Inflammatory macrophage treated with lipopolysaccharide for 4 hours (primary cell): ENCODE measurements around the gene PSMG4.
"Not testable (repeated sequence)": the region's sequence is repeated elsewhere in the genome, so short reads cannot be mapped to it uniquely, and the experiment has no call there.

Experiments
- DNase-seq: peaks from one replicate; pipeline ENCODE4 v3.0.0-alpha.2; 2020

The PSMG4 gene

GRCh38 chr6:3230900-3231246, 27.9 kb upstream of the PSMG4 start:
- DNase-seq, result no peak

DNA sequence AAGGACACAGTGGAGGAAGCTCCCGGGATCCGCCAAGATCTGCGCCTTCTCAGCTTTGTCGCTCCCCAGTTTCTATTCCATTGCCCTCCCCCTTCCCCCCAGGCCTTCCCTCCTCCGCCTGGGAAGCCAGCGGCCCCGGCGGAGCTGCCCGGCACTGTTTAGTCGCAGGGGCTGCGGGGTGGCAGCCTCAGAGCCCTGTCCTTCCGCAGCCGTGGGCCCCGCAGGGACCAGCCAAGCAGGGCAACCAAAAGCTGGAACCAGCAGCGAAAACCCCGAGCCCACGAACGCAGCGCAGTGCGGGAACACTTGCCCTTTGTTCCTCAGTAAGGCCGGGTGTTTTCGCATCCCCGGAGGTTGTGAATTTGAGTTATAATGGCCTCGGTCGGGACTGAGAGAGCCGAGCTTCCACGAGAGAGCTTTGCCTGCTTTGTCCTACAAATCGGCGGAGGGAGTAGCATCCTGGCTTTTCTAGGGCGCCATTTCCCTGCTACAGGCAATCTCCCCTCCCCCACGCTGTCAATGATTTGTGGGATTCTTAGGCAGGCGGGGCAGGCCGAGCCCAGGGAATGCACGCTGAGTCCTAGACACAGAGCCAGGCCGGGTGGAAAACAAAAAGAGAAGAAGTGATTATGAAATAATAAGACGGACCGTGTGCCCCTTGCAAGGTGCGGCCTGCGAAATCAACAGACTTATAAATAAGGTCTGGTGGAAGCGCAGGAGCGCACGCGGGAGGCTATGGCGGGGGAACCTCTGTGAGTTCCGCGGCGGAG, 27.3 kb upstream of the PSMG4 start:
- DNase-seq, result no peak

DNA sequence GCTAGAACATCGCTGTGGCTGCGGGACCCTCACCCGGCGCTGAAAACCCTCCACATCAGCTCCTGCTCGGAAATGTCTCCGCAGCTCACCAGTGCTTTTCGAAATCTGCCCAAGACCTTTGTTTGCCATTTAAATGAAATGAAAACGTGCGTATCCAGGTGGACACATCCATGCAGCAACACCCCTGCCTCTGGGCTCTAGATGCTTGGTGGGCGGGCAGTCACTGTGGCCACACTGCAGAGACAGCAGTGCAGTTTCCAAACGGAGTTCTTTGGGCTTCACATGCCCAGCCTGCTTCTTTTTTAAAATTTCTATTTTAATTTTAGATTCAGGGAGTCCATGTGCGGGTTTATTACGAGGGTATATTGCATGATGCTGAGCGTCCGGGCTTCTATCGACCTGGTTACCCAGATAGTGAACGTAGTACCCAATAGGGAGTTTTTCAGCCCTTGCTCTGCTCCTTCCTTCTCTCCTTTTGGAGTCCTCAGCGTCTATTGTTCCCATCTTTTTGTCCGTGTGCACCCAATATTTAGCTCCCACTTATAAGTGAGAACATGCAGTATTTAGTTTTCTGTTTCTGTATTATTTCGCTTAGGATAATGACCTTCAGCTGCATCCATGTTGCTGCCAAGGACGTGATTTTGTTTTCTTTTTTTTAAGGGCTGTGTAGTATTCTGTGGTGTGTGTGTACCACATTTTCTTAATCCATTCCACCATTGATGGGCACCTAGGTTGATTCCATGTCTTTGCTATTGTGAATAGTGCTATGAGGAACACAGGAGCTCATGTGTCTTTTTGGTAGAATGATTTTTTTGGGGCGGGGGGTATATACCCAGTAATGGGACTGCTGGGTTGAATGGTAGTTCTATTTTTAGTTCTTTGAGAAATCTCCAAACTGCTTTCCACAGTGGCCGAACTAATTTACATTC, 26.5 kb upstream of the PSMG4 start:
- DNase-seq, result no peak

DNA sequence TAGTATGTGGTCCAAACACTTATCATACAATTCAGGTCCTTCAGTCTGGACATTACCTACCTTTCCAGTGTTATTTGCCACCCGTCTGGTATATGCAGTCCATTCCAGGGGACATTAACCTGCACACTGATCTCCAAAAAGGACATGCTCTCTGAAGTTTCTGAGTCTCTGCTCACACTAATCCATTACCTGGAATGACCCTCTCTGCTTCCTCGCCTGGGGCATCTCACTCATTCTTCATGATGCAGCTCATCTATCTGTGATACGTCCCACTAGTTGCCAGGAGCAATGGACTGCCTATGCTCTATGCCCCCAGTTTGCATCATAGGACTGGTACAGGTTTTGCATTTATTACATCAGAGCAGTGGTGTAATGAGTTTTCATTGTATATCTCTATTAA, 25.4 kb upstream of the PSMG4 start:
- no peak for DNase-seq

- DNase-seq, result no peak
Observed at GRCh38 chr6:3233904-3234303, 24.8 kb upstream of the PSMG4 start.

DNA sequence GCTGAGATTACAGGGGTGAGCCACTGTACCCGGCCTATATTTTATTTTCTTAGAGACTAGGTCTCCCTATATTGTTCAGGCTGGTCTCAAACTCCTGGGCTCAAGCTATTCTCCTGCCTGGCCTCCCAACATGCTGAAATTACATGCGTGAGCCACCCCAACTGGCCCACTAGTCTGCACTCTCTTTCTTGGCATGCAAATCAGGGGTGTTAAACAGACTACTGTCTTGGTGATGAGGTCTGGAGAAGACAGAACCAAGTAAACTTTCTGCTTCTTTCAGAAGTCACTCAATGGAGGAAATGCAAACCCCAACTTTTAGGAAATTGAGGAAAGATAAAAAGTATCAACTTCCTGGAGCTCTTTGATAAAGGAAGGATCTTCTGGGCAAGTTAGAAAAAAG, 23.3 kb upstream of the PSMG4 start:
- no peak for DNase-seq

DNA sequence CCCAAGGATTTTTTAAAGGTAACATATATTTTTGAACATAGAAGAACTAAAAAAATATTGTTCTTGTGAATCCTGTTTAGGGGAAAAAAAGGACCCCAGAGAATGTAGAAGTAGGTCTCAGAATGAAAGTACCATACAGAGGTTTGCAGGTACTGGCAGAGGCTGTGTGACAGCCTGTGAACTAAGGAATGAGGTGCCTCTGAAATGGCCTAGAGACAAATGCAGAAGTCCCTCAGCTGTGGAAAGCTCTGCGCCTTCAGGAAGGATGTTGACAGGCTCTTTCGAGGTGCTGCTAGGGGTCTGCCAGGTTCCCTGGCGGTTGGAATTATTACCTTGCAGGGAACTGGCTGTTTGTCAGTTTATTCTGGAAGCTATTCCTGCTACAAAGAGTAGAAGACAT, 22.7 kb upstream of the PSMG4 start:
- DNase-seq, result no peak

DNA sequence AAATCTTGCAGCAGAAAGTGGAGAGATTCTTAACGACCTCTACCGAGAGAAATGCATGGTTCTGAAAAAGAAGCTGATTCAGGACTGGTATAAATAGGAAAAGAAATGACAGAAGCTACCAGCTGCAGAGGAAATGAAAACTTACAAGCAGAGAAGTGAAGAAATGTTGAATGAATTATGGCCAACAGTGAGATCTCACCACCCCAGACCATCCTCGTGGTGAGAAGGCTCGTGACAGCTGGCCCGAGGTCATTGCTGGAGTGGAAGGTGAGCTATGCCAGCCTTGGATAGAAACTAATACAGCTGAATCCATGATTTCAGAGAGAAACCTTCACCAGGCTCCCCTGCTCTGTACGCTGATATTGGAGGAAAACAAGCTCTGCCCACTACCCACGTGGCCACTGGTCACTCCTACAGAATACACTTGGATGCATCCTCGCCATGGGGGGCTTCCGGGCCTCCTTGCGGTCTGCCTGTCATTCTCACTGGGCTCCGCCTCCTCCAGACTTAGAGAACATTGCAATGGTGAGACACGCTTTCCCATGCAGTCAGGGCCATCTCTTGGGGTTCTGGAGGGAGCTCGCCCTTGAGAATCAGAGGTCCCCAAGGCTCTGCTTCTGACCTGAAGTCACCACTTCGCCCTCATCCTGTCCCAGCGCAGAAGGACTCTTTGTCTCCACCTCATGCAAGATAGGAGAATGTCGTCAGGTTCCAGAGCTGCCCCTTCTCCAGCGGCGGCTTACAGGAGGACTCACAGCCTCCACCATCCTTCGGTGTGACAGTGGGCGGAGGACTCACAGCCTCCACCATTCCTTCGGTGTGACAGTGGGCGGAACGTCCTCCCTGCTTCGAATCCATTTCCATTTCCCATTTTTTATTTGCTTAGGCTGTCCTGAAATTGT, 20.7 kb upstream of the PSMG4 start:
- DNase-seq, result peak; percentile 59

DNA sequence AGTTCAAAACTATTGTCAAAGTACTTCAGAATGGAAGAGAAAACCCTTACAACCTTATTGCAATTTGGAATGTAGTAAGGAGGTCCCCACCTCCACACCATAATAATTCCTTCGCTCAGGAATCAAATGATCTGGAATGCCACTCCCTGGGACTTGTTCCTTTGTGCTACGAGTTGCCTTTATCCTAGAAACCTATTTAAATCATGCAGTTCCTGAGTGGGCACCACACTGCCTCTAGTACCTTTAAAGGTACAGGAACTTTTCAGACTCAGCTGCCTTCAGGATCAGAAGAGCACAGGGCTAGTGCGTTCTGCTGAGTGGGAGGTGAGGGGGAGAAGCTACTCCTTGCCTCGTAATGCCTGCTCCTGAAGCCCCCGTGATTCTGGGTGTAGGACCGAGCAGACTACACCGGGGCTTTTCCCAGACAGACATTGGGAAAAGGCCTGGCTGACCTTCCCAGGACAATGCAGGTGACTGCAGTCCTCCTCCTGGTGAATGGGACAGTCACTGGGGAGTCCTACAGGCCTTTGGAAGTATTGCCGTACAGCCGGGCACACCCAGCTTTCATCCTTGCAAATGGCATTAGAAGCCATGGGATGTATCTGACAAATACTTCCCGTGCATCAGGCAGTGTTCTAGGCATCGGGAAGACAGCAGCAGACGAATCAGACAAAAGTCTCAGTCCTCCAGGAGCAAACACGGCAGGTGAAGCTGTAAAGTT, 19.5 kb upstream of the PSMG4 start:
- DNase-seq, result no peak

GRCh38 chr6:3240595-3240994, 18.2 kb upstream of the PSMG4 start:
- no peak for DNase-seq

- DNase-seq, result not testable (repeated sequence)
Observed at GRCh38 chr6:3241745-3242144, 17.0 kb upstream of the PSMG4 start.

GRCh38 chr6:3242768-3243167, 16.0 kb upstream of the PSMG4 start:
- no peak for DNase-seq

DNA sequence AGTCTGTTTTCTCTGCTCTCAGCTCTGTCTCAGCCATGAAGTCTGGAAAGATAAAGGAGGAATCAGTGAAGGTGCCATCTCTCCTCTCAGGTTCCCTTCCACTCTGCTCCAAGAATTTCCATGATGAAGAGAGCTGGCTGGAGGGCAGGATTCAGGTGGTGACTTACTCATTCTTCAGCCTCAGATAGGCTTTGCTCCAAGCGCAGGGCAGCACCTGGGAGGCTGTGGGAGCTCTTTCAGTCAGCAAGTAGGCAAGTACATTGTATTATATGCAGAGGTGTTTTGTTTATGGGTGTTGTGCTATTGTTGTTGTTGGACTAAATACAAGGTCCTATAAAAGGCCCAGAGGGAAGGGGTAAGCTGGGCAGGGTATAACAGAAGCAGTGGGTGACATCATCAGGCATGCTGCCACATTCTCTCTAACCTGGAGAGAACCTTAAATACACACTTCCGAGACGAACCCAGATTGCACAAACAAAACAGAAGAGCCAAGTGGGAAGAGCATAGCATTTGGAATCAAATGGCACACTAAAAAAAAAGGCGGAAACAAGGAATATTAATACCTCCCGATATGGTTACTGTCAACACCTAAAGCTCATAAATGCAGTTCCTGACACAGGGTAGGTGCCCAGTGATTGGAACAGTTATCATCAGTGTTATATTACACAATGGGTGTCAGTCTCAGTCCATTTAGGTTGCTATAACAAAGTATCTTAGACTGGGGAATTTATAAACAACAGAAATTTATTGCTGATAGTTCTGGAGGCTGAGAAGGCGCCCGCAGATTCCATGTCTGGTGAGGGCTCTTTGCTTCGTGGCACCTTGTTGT, 14.5 kb upstream of the PSMG4 start:
- DNase-seq, result no peak

DNA sequence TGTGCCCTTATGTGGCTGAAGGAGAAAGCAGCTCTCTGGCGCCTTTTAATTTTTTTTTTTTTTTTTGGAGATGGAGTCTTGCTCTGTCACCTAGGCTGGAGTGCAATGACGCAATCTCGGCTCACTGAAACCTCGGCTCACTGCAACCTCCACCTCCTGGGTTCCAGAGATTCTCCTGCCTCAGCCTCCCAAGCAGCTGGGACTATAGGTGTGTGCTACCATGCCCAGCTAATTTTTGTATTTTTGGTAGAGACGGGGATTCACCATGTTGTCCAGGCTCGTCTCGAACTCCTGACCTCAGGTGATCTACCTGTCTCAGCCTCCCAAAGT, 13.9 kb upstream of the PSMG4 start:
- DNase-seq, result not testable (repeated sequence)

DNA sequence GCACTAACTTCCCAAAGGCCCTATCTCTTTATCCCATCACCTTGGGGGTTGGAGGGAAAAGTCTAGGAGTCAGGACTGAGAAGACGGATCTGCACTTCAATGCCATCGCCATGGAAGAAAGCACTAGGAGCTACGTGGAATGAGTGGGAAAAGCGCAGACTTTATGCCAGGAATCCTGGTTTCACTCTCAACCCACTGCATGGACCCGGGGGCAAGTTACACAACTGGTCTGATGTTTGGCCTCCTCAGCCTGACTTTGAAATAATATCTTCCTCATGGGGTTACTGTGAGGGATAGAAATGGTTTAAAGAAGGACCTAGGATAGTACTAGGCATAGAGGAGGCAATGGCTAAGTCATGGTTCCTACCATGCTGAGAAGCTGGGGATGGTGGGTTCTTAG, 13.5 kb upstream of the PSMG4 start:
- DNase-seq, result no peak

- DNase-seq, result no peak
Observed at GRCh38 chr6:3247255-3248146, 11.2 kb upstream of the PSMG4 start.

GRCh38 chr6:3249821-3250220, 8.9 kb upstream of the PSMG4 start:
- DNase-seq, result no peak

DNA sequence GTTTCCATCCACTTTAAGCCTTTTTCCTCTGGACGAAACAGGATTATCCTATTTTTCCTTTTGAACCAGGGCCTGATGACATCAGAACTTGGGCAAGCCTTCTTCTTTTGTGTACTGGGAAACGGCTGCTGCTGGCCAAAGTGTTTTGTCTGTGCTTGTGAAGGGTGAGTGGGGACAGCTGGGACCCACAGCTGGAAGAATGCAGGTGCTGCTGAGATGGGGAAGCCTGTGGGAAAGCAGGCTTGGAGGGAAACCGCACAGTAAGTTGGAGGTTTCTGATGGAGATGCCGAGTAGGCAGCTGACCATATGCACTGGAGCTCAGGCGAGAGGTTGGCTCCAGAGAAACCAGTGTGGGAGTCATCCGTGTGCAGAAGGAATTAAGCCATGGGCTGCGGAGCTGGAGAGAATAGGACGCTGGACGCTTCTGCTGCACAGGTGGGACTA, 8.5 kb upstream of the PSMG4 start:
- no peak for DNase-seq

DNA sequence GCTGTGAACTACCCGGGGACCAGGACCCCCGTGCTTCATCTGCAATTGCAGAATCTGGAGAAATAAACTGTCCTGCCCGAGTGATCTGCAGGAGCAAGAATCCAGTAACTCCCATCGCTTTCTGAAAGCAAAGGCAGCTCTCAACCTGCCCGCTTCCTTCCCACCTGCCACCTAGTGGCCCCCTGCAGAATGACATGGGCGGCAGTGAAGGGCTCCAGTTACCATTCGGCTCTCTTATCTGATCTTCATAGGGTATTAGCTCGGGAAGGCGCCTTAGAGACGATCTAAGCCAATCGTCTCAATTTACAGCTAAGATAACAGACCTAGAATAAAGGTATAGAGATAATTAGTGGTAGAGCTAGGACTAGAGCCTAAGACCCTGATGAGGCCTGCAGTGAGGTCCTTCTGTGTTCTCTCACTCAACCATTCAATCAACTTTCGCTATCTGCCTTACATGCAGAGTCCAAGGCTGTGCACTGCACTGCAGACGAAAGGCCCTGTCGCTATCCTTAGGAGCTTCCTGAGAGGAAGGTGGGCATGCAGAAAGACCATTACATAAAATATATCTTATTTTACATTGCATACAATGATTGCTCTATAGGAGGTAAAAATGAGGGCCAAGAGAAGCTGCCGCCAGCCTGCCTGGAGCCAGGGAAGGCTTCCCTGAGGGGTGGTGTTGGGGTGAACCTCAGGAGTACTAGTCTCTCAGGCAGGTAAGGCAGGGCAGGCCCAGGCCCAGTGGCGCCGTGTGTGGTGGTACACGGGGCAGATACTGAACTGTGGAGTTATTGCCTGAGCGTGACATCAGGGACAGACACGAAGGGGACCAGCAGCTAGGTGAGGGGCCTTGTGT, 7.1 kb upstream of the PSMG4 start:
- peak; percentile 64 for DNase-seq

- peak; percentile 21 for DNase-seq
Observed at GRCh38 chr6:3252369-3252768, 6.4 kb upstream of the PSMG4 start.
